ENCODE results near the gene RASGRF1.

DNA sequence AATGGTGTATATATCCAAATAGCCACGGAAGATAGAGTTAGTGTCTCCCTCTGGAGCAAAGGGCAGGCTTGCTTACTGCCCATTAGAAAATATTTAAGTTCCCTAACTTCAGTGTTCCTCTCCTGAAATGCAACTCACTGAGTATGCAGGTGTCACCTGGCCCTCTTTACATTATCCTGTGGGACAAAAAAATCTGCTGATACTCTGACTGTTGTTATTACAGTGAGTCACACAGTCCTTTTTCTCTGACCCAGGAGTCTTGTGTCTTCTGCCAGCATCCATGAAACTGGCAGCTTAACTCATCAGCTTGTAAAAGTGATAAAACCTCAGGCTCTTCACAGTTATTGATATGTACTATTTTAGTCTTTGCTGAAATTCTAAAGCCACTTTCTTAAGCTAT is 42.2 kb upstream of the RASGRF1 start:
- TF ChIP-seq, protein P1, sequence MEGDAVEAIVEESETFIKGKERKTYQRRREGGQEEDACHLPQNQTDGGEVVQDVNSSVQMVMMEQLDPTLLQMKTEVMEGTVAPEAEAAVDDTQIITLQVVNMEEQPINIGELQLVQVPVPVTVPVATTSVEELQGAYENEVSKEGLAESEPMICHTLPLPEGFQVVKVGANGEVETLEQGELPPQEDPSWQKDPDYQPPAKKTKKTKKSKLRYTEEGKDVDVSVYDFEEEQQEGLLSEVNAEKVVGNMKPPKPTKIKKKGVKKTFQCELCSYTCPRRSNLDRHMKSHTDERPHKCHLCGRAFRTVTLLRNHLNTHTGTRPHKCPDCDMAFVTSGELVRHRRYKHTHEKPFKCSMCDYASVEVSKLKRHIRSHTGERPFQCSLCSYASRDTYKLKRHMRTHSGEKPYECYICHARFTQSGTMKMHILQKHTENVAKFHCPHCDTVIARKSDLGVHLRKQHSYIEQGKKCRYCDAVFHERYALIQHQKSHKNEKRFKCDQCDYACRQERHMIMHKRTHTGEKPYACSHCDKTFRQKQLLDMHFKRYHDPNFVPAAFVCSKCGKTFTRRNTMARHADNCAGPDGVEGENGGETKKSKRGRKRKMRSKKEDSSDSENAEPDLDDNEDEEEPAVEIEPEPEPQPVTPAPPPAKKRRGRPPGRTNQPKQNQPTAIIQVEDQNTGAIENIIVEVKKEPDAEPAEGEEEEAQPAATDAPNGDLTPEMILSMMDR (IDR thresholded peaks at IDR 0.05) = no peak
- no peak for TF ChIP-seq EP300 (IDR thresholded peaks at IDR 0.05)
